NCI-H1417 treated with DMSO at 0.1 percent for 48 hours (cell line): Measurements from ENCODE around the gene FTSJ1.
A peak's percentile ranks its signal among the peaks of the same experiment; 100 is the strongest.
"Not testable (repeated sequence)": the region's sequence is repeated elsewhere in the genome, so short reads cannot be mapped to it uniquely, and the experiment has no call there.

ENCODE experiments used
- DNase-seq: peaks from one replicate; lab custom pipeline; 2025; lab: John Stamatoyannopoulos, UW

Gene FTSJ1

DNA sequence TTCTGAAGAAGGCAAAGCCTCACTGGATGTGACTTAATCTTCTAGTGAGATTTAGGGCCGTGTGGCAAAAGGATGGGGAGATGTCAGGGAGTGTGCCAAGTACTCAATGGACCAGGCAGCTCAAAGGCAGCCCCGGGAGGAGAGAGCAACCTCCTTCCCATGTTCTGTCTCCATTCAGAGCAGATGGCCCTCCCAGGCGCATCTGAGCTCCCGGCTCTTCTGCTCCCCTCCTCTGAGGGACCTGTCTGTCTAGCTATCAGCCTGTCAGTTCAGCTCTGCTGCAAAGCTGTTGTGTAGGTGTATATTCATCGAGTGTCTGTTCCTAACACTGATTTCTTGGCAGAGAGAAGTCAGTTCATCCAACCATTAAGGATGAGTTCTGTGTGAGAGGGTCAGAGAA, 21.9 kb downstream of the FTSJ1 start:
- DNase-seq, result no peak

- DNase-seq, result no peak
These were observed 22.4 kb downstream of the FTSJ1 start for GRCh38 chrX:48498374-48498809.

GRCh38 chrX:48504261-48504660, 28.3 kb downstream of the FTSJ1 start:
- no peak for DNase-seq

DNA sequence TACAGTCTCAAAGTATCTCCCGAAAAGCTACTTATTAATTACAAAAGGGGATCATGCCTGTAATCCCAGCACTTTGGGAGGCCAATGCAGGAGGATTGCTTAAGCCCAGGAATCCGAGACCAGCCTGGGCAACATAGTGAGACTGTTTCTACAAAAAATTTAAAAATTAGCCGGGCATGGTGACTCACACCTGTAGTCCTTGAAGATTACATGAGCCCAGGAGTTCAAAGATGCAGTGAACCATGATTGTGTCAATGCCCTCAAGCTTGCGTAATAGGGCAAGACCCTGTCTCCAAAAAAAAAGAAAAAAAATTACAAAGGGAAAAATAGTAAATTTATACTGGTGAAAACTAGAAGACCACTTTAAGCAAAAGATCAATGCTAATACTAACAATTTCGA, 29.5 kb downstream of the FTSJ1 start:
- no peak for DNase-seq

GRCh38 chrX:48507246-48507645, 31.2 kb downstream of the FTSJ1 start:
- DNase-seq, result no peak

DNA sequence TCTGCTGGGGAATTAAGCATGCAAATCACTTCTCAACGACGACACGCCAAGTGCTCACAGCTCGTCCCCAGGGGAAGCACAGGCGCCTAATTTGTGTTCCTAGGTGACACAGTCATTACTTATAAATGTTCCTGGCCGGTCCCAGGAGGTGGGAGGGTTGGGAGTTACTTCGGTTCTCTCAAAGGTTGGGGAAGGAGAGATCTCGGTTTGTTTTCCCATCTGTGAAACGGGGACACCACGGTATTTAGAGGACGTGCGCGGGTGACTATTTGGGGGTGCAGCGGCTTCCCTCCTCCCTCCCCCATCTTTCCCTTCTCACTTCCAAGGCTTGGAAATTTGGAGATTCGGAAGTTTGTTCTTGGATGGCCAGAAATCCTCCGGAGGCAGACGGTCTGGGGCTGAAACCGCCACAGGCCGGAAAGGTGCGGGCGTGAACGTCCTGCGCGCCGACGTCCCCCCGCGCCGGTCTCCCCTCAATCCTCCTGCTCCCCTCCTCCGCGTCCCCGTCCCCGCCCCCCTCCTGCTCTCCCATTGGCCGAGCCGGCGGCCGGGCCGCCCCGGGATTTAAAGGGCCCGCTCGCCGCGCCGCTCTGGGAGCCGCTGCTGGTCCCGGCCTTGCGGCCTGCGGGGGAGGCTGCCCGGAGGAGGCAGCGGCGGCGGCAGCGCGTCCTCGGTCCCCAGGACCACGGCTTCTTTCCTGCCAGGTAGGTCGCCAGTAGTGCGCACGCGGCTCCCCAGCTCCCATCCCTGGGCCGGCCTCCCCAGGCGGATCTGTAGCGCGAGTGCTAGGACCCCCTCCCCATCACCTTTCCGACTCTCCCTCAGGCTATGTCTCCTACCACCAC, 32.6 kb downstream of the FTSJ1 start, which contains the start of gene PORCN:
Gene PORCN, plus strand, starts transcription at position 593 of the 845 bp plus-strand sequence. CDS start 829 bp downstream, outside the sequence.
- DNase-seq, result no peak

DNA sequence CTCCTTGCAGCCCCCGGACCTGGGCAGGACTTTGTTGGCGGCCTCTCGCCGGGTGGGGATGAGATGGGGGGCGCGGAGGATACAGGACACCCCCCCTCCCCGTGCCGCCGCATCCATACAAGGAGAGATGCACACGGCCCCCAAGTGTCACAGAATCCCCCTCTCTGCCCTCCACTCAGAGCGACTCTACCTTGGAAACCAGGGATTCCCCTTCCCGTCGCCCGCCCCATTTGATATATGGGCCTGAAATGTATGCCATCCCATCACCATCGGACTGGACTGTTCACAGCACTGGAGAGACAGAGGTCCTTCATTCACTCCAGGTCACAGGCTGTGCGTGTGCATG, 33.2 kb downstream of the FTSJ1 start:
- DNase-seq, result no peak

GRCh38 chrX:48509619-48510018, 33.6 kb downstream of the FTSJ1 start:
- no peak for DNase-seq

- DNase-seq, result no peak
These were observed 35.6 kb downstream of the FTSJ1 start for GRCh38 chrX:48511560-48511959.

- no peak for DNase-seq
These were observed 36.5 kb downstream of the FTSJ1 start for GRCh38 chrX:48512371-48512935.

- DNase-seq, result no peak
These were observed 37.7 kb downstream of the FTSJ1 start for GRCh38 chrX:48513670-48514069.

DNA sequence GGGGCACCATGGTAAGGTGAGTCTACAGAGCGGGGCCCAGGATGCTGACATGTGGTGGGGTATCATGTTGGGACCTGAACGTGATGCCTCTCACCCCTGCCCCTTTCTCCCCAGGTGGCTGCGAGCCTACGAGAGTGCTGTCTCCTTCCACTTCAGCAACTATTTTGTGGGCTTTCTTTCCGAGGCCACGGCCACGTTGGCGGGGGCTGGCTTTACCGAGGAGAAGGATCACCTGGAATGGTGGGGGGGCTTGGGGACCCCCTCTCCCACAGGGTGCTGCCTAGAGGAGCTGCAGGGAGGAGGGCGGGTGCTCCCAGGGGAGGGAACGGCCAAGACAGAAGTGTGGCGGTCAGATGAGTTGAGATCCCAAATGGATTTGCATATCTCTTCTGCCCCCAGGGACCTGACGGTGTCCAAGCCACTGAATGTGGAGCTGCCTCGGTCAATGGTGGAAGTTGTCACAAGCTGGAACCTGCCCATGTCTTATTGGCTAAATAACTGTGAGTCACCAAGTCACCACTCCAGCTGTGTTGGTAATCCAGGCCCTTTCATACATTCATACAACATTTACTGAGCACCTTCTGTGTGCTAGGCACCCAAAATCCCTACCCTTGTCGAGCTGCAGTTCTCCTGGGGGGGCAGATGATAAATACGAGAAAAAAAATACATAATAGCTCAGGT, 38.3 kb downstream of the FTSJ1 start:
- DNase-seq, result no peak

DNA sequence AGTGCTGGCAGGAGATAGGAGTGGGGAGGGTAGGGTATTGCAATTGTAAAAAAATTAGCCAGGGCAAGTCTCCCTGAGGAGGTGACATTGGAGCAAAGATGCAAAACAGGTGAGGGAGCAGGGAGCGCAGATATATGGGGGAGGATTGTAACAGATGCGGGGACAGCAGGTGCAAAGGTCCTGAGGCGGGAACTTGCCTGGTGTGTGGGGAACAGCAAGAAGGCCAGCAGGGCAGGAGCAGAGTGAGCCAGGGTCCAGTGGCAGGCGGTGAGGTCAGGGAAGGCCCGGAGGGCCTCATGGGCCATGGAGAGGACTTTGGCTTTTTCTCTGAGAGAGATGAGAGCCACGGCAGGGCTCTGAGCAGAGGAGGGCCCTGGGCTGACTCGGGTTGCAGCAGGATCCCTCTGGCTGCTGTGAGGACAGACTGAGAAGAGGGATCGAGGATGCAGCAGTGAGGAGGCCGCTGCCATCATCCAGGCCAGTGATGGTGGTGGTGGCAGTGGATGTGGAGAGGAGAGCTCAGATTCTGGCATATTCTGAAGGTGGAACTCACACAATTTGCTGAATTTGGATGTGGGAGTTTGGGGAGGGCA, 39.0 kb downstream of the FTSJ1 start:
- no peak for DNase-seq

GRCh38 chrX:48515842-48516241, 39.8 kb downstream of the FTSJ1 start:
- DNase-seq, result no peak

DNA sequence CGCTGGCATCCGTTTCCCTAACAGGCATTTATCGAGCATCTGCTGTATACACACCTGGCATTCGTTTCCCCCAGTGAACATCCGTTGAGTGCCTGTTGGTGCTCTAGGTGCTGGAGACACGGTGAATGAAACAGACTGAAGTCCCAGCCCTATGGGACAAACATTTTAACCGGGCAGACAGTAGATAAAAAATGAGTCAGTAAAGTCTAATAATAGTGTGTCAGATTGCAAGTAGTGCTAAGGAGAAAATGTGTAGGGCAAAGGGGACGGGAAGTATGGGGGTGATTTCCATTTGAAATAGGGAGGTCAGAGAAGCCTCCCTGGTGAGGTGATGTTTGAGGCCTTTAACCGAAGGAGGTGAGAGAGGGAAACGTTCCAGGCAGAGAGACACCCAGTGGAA, 40.3 kb downstream of the FTSJ1 start:
- DNase-seq, result no peak

DNA sequence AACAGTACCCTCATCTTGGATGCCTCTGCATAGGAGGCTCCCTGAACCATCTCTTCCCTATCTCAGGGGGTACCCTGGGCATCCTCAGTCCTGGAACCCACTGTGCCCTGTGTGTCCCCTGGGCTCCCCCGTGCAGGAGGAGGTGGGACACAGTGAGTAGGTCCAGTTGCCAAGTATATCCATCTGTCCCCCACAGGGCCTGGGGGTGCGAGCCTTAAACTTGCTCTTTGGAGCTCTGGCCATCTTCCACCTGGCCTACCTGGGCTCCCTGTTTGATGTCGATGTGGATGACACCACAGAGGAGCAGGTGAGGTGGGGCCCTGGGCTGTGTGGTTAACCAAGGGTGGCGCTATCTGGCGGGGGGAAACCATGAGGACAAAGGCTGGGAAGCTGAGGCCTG, 41.0 kb downstream of the FTSJ1 start:
- no peak for DNase-seq

GRCh38 chrX:48519481-48519880, 43.5 kb downstream of the FTSJ1 start:
- not testable (repeated sequence) for DNase-seq

- no peak for DNase-seq
These were observed 44.5 kb downstream of the FTSJ1 start for GRCh38 chrX:48520455-48520854.

DNA sequence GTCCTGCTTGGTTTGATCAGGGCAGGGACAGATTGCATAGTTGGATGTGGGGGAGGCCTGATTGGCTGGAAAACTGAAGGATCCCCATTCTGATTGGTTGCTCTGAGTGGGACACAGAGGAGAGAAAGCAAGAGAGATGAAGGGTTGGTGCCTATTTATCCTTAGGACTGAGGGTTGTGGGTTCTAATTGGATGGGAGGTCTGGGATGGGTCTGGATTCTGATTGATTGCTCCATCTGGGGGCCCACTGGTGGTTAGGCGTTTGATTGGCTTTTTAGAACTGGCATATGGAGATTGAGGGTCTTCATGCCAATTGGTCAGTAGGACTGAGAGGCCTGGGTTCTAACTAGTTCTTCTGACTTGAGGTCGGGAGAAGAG, 45.0 kb downstream of the FTSJ1 start:
- no peak for DNase-seq

GRCh38 chrX:48521353-48522243, 45.6 kb downstream of the FTSJ1 start, which contains the start of gene EBP:
EBP (plus strand) TSS chrX:48521808; CDS start chrX:48523772, 1,964 bp downstream.
- peak; percentile 42 for DNase-seq

DNA sequence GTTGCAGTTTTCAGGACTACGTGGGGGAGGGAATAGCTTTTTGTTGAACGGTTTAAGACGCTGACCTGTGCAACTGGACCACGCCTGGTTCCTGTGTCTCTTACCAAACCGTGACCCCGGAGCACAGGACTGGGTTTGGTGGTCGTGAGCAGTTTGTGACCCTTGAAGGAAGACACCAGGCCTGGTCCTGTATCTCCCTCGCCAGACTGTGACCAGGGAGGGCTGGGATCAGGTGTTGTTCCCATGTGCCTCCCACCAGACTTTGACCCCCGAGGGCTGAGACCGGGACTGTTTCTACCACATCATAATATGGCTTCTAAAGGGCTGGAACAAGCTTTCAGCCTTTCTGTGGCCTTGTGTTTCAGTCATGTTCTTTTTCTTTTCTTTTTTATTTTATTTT, 46.3 kb downstream of the FTSJ1 start:
- no peak for DNase-seq

- DNase-seq, result no peak
These were observed 47.7 kb downstream of the FTSJ1 start for GRCh38 chrX:48523682-48524081.
